ENCODE results near the gene FAM110A. TPM values are rescaled to one million over a fixed set of nuclear protein-coding genes. Genes with fewer than 3 reads are reported as not detected.

The FAM110A gene
- total RNA-seq (1 to 10 TPM in 2 of 4 donors, under 1 TPM in 2; 0.83 to 3.4 (median 1.9) TPM), polyA plus RNA-seq (1 to 10 TPM; 1.4 to 2.5 (median 2.4) TPM)
- long read RNA-seq, donor 1, partial matches to known transcripts = 0 of 2 reads
- long read RNA-seq, donor 1, other reads (novel, unspliced or antisense) = 0 of 2 reads
- long read RNA-seq, donor 2, partial matches to known transcripts = 0 of 1 reads
- long read RNA-seq, donor 2, other reads (novel, unspliced or antisense) = 0 of 1 reads

- peaks cover 46% of the 10 kb centered on the region for H3K4me1 ChIP-seq
- 0 to 1% (median 0%) methylated on average over 42 to 64 of the region's 64 CpGs for WGBS, 3 donors
- H3K27me3 ChIP-seq (ENCODE audit: insufficient read depth in 3 of 3, low read length in 2 of 3) = no peaks in the 10 kb centered on the region
- DNase-seq = peak; percentile 97 to 98
- intact Hi-C loops (cut with DNase I) = loop anchor here in 1 of 2 donors (10.0 kb wide), 1 partner anchor 179 kb away; the partner anchor contains the start of gene SRXN1
- H3K9me3 ChIP-seq = no peaks in the 10 kb centered on the region
- peak; percentile 91 to 95 (median 92) for ATAC-seq
- peak within 1 kb of the TSS; percentile 79 for H3K27ac ChIP-seq
- TF ChIP-seq CTCF (IDR thresholded peaks at IDR 0.05) = no peak
- no peaks in the 10 kb centered on the region for H3K36me3 ChIP-seq (ENCODE audit: insufficient read depth in 1 of 2, low read depth in 1 of 2)
- H3K4me3 ChIP-seq = peak within 1 kb of the TSS; percentile 78
Measured at GRCh38 chr20:833450-834150, at the start of gene FAM110A. TSS of gene FAM110A (plus strand) at chr20:833715. CDS start at chr20:844805, 11,090 bp downstream.

GRCh38 chr20:787825-788224, 45.7 kb upstream of the FAM110A start:
- 19 to 27% (median 22%) methylated on average over 1 of the region's 1 CpG for WGBS, 3 donors
- Histone ChIP-seq H3K27me3 (ENCODE audit: insufficient read depth in 3 of 3, low read length in 2 of 3) (peaks cover 0 to 4% (median 0%) of the 10 kb centered on the region in 3 donors), H3K27ac (no peak overlapping the region), H3K4me1 (no peaks in the 10 kb centered on the region), H3K36me3 (ENCODE audit: insufficient read depth in 1 of 2, low read depth in 1 of 2) (no peaks in the 10 kb centered on the region), H3K4me3 (no peak overlapping the region), H3K9me3 (no peaks in the 10 kb centered on the region)
- intact Hi-C loops (cut with DNase I) = loop anchor here in 1 of 2 donors (10.0 kb wide), 1 partner anchor 307 kb away; no protein-coding TSS in a partner anchor
- DNase-seq = no peak
- no peak for ATAC-seq
- no peak for TF ChIP-seq CTCF (IDR thresholded peaks at IDR 0.05)

DNA sequence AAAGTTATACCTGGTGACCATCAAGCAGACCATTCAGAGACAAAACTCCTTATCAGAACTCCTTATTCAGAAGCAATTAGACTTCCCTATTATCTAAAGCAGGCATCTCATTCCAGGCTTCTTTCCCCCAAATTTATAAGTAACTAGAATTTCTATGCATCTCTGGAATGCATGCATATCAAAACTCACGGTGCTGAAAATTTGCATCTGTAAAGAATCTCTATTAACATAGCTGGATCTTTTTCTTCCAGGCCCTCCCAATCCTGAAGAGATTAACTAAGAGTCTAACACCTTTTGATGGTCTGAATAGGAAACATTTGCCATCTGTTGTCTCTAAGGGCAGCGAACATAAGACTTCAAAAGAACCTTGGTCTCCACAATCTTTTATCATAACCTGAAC, 42.5 kb upstream of the FAM110A start:
- intact Hi-C loops (cut with DNase I) = no loop called here
- H3K36me3 ChIP-seq (ENCODE audit: insufficient read depth in 1 of 2, low read depth in 1 of 2) = no peaks in the 10 kb centered on the region
- H3K9me3 ChIP-seq = no peaks in the 10 kb centered on the region
- 40 to 50% (median 50%) methylated on average over 2 of the region's 2 CpGs for WGBS, 3 donors
- no peak overlapping the region for H3K27ac ChIP-seq
- H3K4me3 ChIP-seq = no peak overlapping the region
- TF ChIP-seq CTCF (IDR thresholded peaks at IDR 0.05) = no peak
- no peaks in the 10 kb centered on the region for H3K4me1 ChIP-seq
- DNase-seq (no peak), ATAC-seq (no peak)
- H3K27me3 ChIP-seq (ENCODE audit: insufficient read depth in 3 of 3, low read length in 2 of 3) = peaks cover 0 to 4% (median 0%) of the 10 kb centered on the region in 3 donors

- WGBS, 3 donors = 91 to 93% (median 91%) methylated on average over 17 to 18 of the region's 18 CpGs
- H3K4me1 ChIP-seq = no peaks in the 10 kb centered on the region
- H3K36me3 ChIP-seq (ENCODE audit: insufficient read depth in 1 of 2, low read depth in 1 of 2) = no peaks in the 10 kb centered on the region
- ATAC-seq = no peak
- H3K27me3 ChIP-seq (ENCODE audit: insufficient read depth in 3 of 3, low read length in 2 of 3) = peaks cover 0 to 4% (median 0%) of the 10 kb centered on the region in 3 donors
- TF ChIP-seq CTCF (IDR thresholded peaks at IDR 0.05) = no peak
- no peak for DNase-seq
- H3K9me3 ChIP-seq = no peaks in the 10 kb centered on the region
- intact Hi-C loops (cut with DNase I) = no loop called here
- no peak overlapping the region for H3K4me3 ChIP-seq
- H3K27ac ChIP-seq = no peak overlapping the region
Measured at GRCh38 chr20:792248-792647, 41.3 kb upstream of the FAM110A start.
